ENCODE results near the gene TLE3.

DNA sequence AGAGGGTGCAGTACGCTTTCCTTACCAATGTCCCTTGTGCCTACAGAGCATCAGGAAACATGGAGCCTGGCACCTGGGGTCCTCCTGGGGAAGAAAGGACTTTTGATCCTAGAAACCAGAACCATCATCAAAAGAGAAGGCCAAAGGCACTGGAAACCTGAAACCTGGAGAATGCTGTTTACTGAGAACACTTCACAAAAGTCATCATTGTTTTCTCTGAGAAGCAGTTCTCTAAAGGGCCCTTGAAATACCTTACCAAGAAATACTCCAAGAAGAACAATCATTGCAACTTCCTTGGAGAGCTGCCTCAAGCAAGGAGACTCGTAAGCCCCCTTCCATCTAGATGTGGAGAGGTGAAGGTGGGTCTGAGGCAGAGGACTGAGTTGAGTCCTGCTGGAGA lies 66.0 kb downstream of the TLE3 start:
- no peak for TF ChIP-seq CTCF (IDR thresholded peaks at IDR 0.05)
- no peak for TF ChIP-seq POLR2A (IDR thresholded peaks at IDR 0.05)
- no peak for TF ChIP-seq EP300 (IDR thresholded peaks at IDR 0.05)
